Neural cell (in vitro differentiated cells): Measurements from ENCODE around the gene HSPB2.

ENCODE experiments used
- CTCF ChIP-seq: fragments of 450-650 bp; IDR thresholded peaks from 2 replicates; pipeline ENCODE4 v1.5.1; 2014; ENCODE audit warnings: antibody characterized with exemption, mild to moderate bottlenecking, moderate library complexity; ENCODE audit not compliant: poor library complexity, severe bottlenecking
- EP300 ChIP-seq: fragments of 450-650 bp; conservative IDR thresholded peaks from 2 replicates; pipeline ENCODE4 v1.6.1; 2014; ENCODE audit warnings: antibody characterized with exemption, mild to moderate bottlenecking, moderate library complexity; ENCODE audit not compliant: poor library complexity, severe bottlenecking
- EZH2 ChIP-seq: fragments of 200-600, 300-800 bp; shearing (Covaris generic), sonication (generic); IDR thresholded peaks from 2 replicates; pipeline ENCODE4 v1.6.1; 2014; ENCODE audit warnings: antibody characterized with exemption, low read length, borderline replicate concordance, mild to moderate bottlenecking; ENCODE audit not compliant: insufficient read depth, poor library complexity, severe bottlenecking
- MXI1 ChIP-seq: fragments of 450-650 bp; conservative IDR thresholded peaks from 2 replicates; pipeline ENCODE4 v1.6.1; 2014; ENCODE audit warnings: antibody characterized with exemption, mild to moderate bottlenecking; ENCODE audit not compliant: poor library complexity, severe bottlenecking
- POLR2AphosphoS5 ChIP-seq: IDR thresholded peaks from 2 replicates; pipeline ENCODE4 v1.6.1; 2012
- RAD21 ChIP-seq: fragments of 450-650 bp; conservative IDR thresholded peaks from 2 replicates; pipeline ENCODE4 v1.6.1; 2014; ENCODE audit warnings: antibody characterized with exemption, mild to moderate bottlenecking, moderate library complexity
- REST ChIP-seq: IDR thresholded peaks from 2 replicates; pipeline ENCODE4 v1.6.1; 2012; ENCODE audit warnings: borderline replicate concordance
- SMC3 ChIP-seq: fragments of 450-650 bp; conservative IDR thresholded peaks from 2 replicates; pipeline ENCODE4 v1.6.1; 2014; ENCODE audit warnings: antibody characterized with exemption, mild to moderate bottlenecking, moderate library complexity; ENCODE audit not compliant: poor library complexity
- TAF1 ChIP-seq: IDR thresholded peaks from 2 replicates; pipeline ENCODE4 v1.6.1; 2012; ENCODE audit warnings: low read depth

GRCh38 chr11:111917312-111917711 lies 4.8 kb downstream of the HSPB2 start:
- no peak for TF ChIP-seq CTCF
- TF ChIP-seq EP300 = no peak
- no peak for TF ChIP-seq EZH2
- TF ChIP-seq RAD21 = no peak
- no peak for TF ChIP-seq POLR2AphosphoS5
- TF ChIP-seq TAF1 = no peak
- TF ChIP-seq REST = no peak
- no peak for TF ChIP-seq SMC3
- no peak for TF ChIP-seq MXI1
